Ramos (cell line): Measurements from ENCODE around the gene COL7A1.

Source experiments
- in situ Hi-C: fragments of 300-500 bp; cut with MboI; formaldehyde crosslinking; loops from one replicate; pipeline ENCODE4 v1.14.3; 2022; ENCODE audit warnings: low sequenced_read_pairs; ENCODE audit not compliant: unreplicated experiment

COL7A1 gene

DNA sequence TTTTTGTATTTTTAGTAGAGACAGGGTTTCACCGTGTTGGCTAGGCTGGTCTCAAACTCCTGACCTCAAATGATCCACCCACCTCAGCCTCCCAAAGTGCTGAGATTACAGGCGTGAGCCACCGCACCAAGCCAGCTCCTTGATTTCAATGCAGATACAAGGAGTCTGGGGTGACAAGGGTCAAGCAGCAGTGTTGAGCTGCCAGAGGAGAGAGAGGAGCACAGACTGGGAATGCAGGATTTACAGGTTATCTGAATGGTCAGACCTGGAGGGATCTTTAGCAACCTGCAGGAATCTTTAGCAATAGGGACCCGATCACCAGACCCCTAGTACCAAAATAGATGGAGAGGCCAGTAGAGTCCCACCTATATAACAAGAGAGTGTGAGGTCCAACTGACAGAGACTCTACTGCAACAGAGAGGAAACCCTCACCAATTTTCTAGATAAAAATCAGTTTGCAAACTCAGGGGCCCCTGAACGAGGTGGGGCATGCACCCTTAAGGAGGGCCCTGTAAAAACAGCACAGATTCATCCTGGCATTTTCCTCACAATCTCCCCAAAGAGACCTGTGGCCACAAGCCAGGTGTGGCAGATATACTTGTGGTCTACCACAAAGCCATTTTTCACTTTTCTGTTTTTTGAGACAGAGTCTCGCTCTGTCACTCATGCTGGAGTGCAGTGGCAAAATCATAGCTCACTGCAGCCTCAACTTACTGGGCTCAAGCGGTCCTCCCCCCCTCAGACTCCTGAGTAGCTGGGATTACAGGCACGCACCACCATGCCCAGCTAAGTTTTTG, 80.5 kb downstream of the COL7A1 start:
- in situ Hi-C loops: no loop called here
